Ectodermal cell (in vitro differentiated cells): ENCODE data around the gene UBE2C.

Experiments
- H3K27ac ChIP-seq: 2 replicates; pipeline ENCODE4 v1.7.0; 2013; ENCODE audit warnings: mild to moderate bottlenecking, low read depth, low read length; ENCODE audit not compliant: insufficient read depth, poor library complexity, severe bottlenecking
- H3K27me3 ChIP-seq: 2 replicates; pipeline ENCODE4 v1.7.0; 2013; ENCODE audit warnings: mild to moderate bottlenecking, low read length; ENCODE audit not compliant: insufficient read depth, control insufficient read depth, poor library complexity, severe bottlenecking
- H3K36me3 ChIP-seq: one replicate; pipeline ENCODE4 v1.7.0; 2013; ENCODE audit warnings: low read length; ENCODE audit not compliant: control insufficient read depth, insufficient read depth
- H3K4me1 ChIP-seq: one replicate; pipeline ENCODE4 v1.7.0; 2013; ENCODE audit warnings: low read length; ENCODE audit not compliant: control insufficient read depth, insufficient read depth
- H3K4me3 ChIP-seq: 2 replicates; pipeline ENCODE4 v1.7.0; 2013; ENCODE audit warnings: low read depth, low read length, control low read depth; ENCODE audit not compliant: insufficient read depth
- H3K9me3 ChIP-seq: 2 replicates; pipeline ENCODE4 v1.7.0; 2013; ENCODE audit warnings: mild to moderate bottlenecking, low read length, moderate library complexity; ENCODE audit not compliant: control insufficient read depth
- WGBS, 2 experiments: methylation state at CpG; one replicate each; pipeline ENCODE4 v1.1.7; 2013; ENCODE audit warnings: missing lambda C conversion rate in 2 of 2; 5-methylcytosine and 5-hydroxymethylcytosine counted together

UBE2C gene

DNA sequence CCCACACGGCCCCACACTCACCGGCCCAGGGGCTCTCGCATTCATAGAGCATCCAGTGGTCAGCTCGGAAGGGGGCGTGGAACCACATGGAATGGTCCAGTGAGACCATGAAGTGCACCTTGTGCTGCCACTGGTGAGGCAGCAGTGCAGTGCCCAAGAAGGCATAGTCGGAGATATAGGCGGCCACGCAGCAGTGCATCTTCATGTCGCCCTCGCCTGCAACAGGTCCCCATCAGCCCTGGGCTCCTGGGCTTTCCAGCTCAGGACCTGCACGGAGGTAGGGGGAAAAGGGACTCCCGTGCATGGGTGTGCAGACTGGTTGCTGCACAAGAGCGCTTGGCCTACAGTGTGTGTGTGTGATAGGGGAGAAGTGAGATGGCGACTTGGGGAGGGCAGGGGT, 31.1 kb downstream of the UBE2C start:
- Histone ChIP-seq H3K9me3 (no peaks in the 10 kb centered on the region), H3K27ac (no peak overlapping the region), H3K36me3 (peaks cover 21% of the 10 kb centered on the region), H3K27me3 (no peaks in the 10 kb centered on the region), H3K4me3 (no peak overlapping the region), H3K4me1 (no peaks in the 10 kb centered on the region)
- WGBS, 2 experiments, result 94 to 95% methylated on average over 14 of the region's 14 CpGs

DNA sequence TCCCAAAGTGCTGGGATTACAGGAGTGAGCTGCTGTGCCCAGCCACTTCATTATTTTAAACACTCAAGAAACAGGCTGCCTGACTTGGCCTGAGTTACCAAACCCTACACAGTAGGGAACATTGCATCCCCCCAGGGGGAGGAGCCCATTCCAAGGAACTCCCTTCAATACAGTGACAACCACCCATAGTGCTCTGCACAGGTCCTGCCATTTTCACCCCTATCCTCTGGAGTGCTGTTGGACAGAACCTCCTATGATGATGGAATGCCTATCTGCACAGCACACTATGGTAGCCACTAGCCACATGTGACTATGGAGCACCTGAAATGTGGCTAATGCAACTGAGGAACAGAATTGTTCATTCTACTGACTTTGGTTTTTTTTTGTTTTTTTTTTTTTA, 33.0 kb downstream of the UBE2C start:
- no peak overlapping the region for H3K27ac ChIP-seq
- no peaks in the 10 kb centered on the region for H3K27me3 ChIP-seq
- H3K36me3 ChIP-seq, result peaks cover 21% of the 10 kb centered on the region
- no peak overlapping the region for H3K4me3 ChIP-seq
- H3K4me1 ChIP-seq, result no peaks in the 10 kb centered on the region
- H3K9me3 ChIP-seq, result no peaks in the 10 kb centered on the region

GRCh38 chr20:45848421-45848820, 36.0 kb downstream of the UBE2C start:
- no peak overlapping the region for H3K4me3 ChIP-seq
- no peaks in the 10 kb centered on the region for H3K27me3 ChIP-seq
- WGBS, 2 experiments, result 90 to 95% methylated on average over 8 of the region's 8 CpGs
- H3K27ac ChIP-seq, result no peak overlapping the region
- peaks cover 11% of the 10 kb centered on the region for H3K36me3 ChIP-seq
- no peaks in the 10 kb centered on the region for H3K4me1 ChIP-seq
- no peaks in the 10 kb centered on the region for H3K9me3 ChIP-seq

DNA sequence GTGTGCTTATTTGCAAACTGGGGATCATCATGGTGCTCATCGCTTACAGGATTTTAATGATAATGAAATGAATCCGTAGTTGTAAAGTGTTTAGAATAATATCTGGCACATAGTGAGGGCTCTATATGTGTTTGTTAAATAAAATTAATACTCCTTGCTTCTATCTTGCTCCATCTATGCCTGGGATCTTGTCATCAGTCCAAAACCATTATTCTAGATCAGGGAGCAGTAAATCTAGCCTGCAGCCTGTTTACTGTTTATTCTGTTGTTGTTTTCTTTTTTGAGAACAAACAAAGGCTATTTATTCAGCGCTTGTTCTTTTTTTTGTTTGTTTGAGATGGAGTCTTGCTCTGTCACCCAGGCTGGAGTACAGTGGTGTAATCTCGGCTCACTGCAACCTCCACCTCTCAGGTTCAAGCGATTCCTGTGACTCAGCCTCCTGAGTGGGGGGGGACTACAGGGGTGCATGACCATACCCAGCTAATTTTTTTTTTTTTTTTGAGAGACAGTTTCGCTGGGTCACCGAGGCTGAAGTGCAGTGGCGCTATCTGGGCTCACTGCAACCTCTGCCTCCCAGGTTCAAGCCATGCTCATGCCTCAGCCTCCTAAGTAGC, 36.6 kb downstream of the UBE2C start:
- H3K9me3 ChIP-seq, result no peaks in the 10 kb centered on the region
- no peaks in the 10 kb centered on the region for H3K4me1 ChIP-seq
- peaks cover 5% of the 10 kb centered on the region for H3K36me3 ChIP-seq
- 94 to 98% methylated on average over 8 of the region's 8 CpGs for WGBS, 2 experiments
- no peak overlapping the region for H3K27ac ChIP-seq
- H3K27me3 ChIP-seq, result no peaks in the 10 kb centered on the region
- H3K4me3 ChIP-seq, result no peak overlapping the region

GRCh38 chr20:45850238-45850637, 37.8 kb downstream of the UBE2C start:
- Histone ChIP-seq H3K27me3 (no peaks in the 10 kb centered on the region), H3K27ac (no peak overlapping the region), H3K9me3 (no peaks in the 10 kb centered on the region), H3K4me3 (no peak overlapping the region), H3K36me3 (no peaks in the 10 kb centered on the region), H3K4me1 (no peaks in the 10 kb centered on the region)
- WGBS, 2 experiments, result 93 to 95% methylated on average over 2 of the region's 2 CpGs

DNA sequence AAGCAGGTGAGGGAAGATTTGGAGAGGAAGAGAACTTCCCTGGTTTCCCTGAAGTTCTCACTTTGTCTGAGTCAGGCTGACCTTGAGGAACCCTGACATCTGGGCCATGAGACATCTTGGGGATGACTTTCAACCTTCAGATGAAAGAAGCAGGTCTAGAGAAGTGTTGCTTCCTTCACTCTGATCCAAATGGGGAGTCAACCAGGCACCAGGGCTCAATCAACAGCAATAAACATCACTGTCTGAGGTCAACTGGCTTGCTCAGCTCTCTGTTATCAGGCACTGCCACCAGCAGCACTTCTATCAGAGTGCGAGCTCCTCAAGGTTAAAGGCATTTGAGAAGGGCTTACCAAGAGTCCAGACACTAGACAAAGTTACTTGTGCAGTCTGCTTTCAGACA, 38.5 kb downstream of the UBE2C start:
- Histone ChIP-seq H3K4me3 (no peak overlapping the region), H3K9me3 (no peaks in the 10 kb centered on the region), H3K27ac (no peak overlapping the region), H3K4me1 (no peaks in the 10 kb centered on the region), H3K27me3 (no peaks in the 10 kb centered on the region), H3K36me3 (no peaks in the 10 kb centered on the region)
- WGBS, 2 experiments, result 93 to 100% methylated on average over 1 of the region's 1 CpG

DNA sequence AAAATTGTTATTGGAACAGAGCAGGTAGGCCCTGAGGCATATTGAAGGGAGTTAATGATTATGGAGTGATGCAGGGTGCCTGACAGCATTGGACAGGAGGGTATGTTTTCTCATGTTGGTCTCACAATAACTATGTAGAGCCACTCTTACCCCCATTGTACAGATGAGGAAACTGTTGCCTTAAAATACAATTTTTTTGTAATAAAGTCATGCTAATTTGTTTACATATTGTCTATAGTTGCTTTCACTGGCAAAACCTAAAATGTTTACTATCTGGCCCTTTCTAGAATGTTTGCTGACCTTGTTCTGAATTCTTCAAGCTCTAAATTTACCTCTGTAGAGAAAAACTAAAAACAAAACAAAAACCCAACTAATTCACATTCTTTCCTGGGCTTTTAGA, 39.1 kb downstream of the UBE2C start:
- H3K9me3 ChIP-seq, result no peaks in the 10 kb centered on the region
- no peaks in the 10 kb centered on the region for H3K36me3 ChIP-seq
- no peaks in the 10 kb centered on the region for H3K4me1 ChIP-seq
- H3K27ac ChIP-seq, result no peak overlapping the region
- no peaks in the 10 kb centered on the region for H3K27me3 ChIP-seq
- H3K4me3 ChIP-seq, result no peak overlapping the region

- no peaks in the 10 kb centered on the region for H3K36me3 ChIP-seq
- WGBS, 2 experiments, result 93 to 96% methylated on average over 6 of the region's 6 CpGs
- H3K4me1 ChIP-seq, result no peaks in the 10 kb centered on the region
- no peak overlapping the region for H3K27ac ChIP-seq
- H3K27me3 ChIP-seq, result no peaks in the 10 kb centered on the region
- no peaks in the 10 kb centered on the region for H3K9me3 ChIP-seq
- no peak overlapping the region for H3K4me3 ChIP-seq
Measured at GRCh38 chr20:45852326-45852725, 39.9 kb downstream of the UBE2C start.

DNA sequence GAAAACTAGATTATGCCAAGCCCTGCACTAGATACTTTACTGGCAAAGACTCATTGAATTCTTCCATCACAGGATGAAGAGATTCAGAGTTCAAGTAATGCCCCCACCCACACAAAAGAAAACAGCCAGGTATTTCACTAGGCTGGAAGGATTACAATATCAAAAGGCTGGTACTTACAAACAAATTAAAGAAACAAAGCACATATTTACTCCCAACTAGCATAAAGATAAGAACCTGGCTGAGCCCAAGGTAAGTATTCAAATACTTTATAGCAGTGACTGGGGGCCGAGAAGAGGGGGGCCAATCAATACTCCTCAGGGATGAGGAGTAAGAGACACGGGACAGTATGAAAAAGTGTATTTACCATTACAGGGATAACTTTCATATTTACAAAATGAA, 41.0 kb downstream of the UBE2C start:
- no peaks in the 10 kb centered on the region for H3K9me3 ChIP-seq
- no peaks in the 10 kb centered on the region for H3K36me3 ChIP-seq
- H3K27me3 ChIP-seq, result no peaks in the 10 kb centered on the region
- no peak overlapping the region for H3K4me3 ChIP-seq
- 57% methylated on average over 1 of the region's 2 CpGs; no CpG with 5 or more reads in 1 of the 2 experiments for WGBS, 2 experiments
- peaks cover 2% of the 10 kb centered on the region for H3K4me1 ChIP-seq
- H3K27ac ChIP-seq, result no peak overlapping the region

DNA sequence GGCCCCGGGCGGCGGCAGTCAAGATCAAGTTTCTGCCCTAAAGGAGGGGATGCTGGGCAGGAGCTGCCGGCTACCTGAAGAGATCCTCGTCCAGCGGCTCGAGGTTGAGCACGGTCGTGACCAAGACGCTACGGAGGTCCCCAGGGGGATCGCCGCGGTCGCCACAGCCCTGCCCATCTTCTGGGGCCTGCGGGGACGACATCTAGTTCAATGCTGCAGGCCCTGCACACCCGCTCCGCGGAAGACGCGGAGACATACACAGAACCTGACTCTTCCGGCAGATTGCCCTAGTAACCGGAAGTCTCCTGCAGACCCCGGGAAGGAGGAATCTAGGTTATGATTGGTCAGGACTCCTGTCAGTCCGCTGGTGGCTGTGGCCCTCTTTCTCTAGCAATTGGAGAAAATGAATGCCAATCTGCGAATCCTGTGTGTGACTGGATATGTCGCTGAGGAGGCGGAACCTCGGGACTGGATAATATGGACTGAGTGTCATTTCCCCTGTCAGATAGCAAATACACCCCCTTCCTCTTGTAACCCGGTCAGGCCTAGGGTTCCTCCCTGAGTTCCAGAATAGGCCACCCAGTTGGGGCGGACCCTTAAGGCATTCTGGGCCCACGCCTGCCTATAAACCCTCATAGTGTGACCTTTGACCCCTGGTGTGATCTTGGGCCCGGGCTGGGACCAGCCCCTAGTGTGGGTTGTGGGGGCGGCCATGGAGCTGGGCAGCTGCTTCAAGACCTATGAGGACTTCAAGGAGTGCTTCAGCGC, 44.9 kb downstream of the UBE2C start, which contains the start of the genes ACOT8 and ZSWIM3:
ACOT8 (minus strand) TSS at position 279 of the 768 bp plus-strand sequence; CDS start at position 202, 77 bp downstream.
ZSWIM3 (plus strand) TSS at position 501 of the 768 bp plus-strand sequence; CDS start at position 713, 212 bp downstream.
- peak within 1 kb of the TSS; percentile 76 for H3K4me3 ChIP-seq
- no peak within 1 kb of the TSS for H3K27ac ChIP-seq
- no peaks in the 10 kb centered on the region for H3K36me3 ChIP-seq
- peaks cover 3% of the 10 kb centered on the region for H3K4me1 ChIP-seq
- H3K9me3 ChIP-seq, result no peaks in the 10 kb centered on the region
- 1% methylated on average over 36 of the region's 36 CpGs for whole genome bisulfite sequencing, 2 experiments
- H3K27me3 ChIP-seq, result no peaks in the 10 kb centered on the region
